Measurements from ENCODE around the gene NUDT5. TPM values are rescaled to one million over a fixed set of nuclear protein-coding genes. Genes with fewer than 3 reads are reported as not detected.
"Not testable (repeated sequence)": the region's sequence is repeated elsewhere in the genome, so short reads cannot be mapped to it uniquely, and the experiment has no call there.

The NUDT5 gene
- total and polyA plus RNA-seq, 2 experiments from 2014 or later = 33.2 to 107 TPM

DNA sequence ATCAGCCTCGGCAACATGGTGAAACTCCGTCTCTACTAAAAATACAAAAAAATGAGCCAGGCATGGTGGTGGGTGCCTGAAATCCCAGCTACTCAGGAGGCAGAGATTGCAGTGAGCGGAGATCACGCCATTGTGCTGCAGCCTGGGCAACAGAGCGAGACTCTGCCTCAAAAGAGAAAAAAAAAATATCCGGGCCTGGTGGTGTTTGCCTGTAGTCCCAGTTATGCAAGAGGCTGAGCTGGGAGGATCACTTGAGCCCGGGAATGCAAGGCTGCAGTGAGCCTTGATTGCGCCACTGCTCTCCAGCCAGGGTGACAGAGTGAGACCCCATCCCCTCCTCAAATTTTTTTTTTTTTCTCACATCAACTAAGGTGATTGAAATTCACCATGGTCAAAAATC is 43.1 kb upstream of the NUDT5 start:
- no peaks in the 10 kb centered on the region for H3K4me1 ChIP-seq (ENCODE audit: insufficient read depth)
- TF ChIP-seq EZH2phosphoT487 (IDR thresholded peaks at IDR 0.05; ENCODE audit: insufficient read depth, low read depth) (no peak), EZH2 (IDR thresholded peaks at IDR 0.05; ENCODE audit: insufficient read depth, poor library complexity, severe bottlenecking) (no peak)
- no peaks in the 10 kb centered on the region for H4K20me1 ChIP-seq (ENCODE audit: insufficient read depth)

DNA sequence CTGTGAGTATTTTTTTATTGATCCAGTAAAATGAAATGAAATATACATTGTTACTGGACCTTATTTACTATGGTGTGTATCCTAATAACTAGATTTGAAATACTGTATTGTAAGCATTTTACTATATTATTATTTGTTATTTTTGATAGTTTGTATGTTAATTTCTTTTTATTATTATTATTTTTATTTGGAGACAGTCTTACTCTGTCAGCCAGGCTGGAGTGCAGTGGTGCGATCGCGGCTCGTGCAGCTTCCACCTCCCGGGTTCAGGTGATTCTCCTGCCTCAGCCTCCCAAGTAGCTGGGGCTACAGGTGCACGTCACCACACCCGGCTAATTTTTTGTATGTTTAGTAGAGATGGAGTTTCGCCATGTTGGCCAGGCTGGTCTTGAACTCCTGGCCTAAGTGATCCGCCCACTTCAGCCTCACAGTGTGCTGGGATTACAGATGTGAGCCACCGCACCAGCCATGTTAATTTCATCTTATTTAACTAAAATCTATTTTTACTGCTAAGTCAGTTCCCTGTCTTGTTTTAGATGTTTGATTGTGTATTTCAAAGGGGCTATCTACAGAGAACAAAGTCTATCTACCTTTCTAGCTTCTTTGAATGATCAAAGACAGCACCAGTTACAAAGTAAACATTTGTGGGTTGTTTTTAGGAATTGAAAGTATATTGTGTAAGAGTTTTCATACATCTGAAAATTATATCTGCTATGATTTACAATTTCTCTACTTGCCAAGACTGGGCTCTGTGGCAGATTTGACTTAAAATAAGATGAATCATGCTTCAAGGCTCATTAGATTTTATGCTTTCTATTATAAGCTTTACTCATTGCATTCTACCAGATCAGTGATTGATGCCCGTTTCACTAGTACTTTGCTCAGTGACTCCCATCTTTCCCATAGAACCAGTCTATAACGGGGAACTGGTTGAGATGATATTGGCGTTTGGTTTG is 41.9 kb upstream of the NUDT5 start:
- TF ChIP-seq EZH2 (IDR thresholded peaks at IDR 0.05; ENCODE audit: insufficient read depth, poor library complexity, severe bottlenecking) (no peak), EZH2phosphoT487 (IDR thresholded peaks at IDR 0.05; ENCODE audit: insufficient read depth, low read depth) (no peak)
- Histone ChIP-seq H3F3A (ENCODE audit: insufficient read depth) (no peaks in the 10 kb centered on the region), H2AFZ (no peak overlapping the region), H3K79me2 (ENCODE audit: insufficient read depth) (peaks cover 11% of the 10 kb centered on the region; the same call in 1 of the 2 replicates), H3K27ac (no peak overlapping the region), H3K27me3 (replicated peaks; ENCODE audit: insufficient read depth) (no peaks in the 10 kb centered on the region), H3K4me3 (no peak overlapping the region), H3K9me3 (ENCODE audit: low read depth) (no peaks in the 10 kb centered on the region), H3K36me3 (ENCODE audit: low read depth) (peaks cover 45% of the 10 kb centered on the region), H3K4me2 (ENCODE audit: unreplicated experiment) (no peak overlapping the region), H3K9me2 (ENCODE audit: insufficient read depth) (no peaks in the 10 kb centered on the region), H4K20me1 (ENCODE audit: insufficient read depth) (no peaks in the 10 kb centered on the region), H3K4me1 (ENCODE audit: insufficient read depth) (no peaks in the 10 kb centered on the region), H3K9ac (no peak overlapping the region)
- 89 to 91% methylated on average over 13 of the region's 13 CpGs for WGBS, 2 experiments (ENCODE audit: low coverage in 1 of 2, low lambda C conversion rate in 2 of 2, missing lambda C conversion rate in 2 of 2)
- in situ Hi-C loops (cut with MboI) = no loop called here
- DNase-seq = no peak

More for the DNA sequence above, 43.1 kb upstream of the NUDT5 start:
- Histone ChIP-seq H2AFZ (no peak overlapping the region), H3F3A (ENCODE audit: insufficient read depth) (no peaks in the 10 kb centered on the region), H3K36me3 (ENCODE audit: low read depth) (peaks cover 41% of the 10 kb centered on the region), H3K9me2 (ENCODE audit: insufficient read depth) (no peaks in the 10 kb centered on the region), H3K9me3 (ENCODE audit: low read depth) (no peaks in the 10 kb centered on the region), H3K27me3 (replicated peaks; ENCODE audit: insufficient read depth) (no peaks in the 10 kb centered on the region), H3K4me3 (no peak overlapping the region), H3K27ac (no peak overlapping the region), H3K9ac (no peak overlapping the region), H3K79me2 (ENCODE audit: insufficient read depth) (peaks cover 11% of the 10 kb centered on the region; the same call in 1 of the 2 replicates), H3K4me2 (ENCODE audit: unreplicated experiment) (no peak overlapping the region)
- in situ Hi-C loops (cut with MboI) = no loop called here
- no peak for DNase-seq
- 96 to 99% methylated on average over 8 of the region's 8 CpGs for WGBS, 2 experiments (ENCODE audit: low coverage in 1 of 2, low lambda C conversion rate in 2 of 2, missing lambda C conversion rate in 2 of 2)

GRCh38 chr10:12235796-12236195 is 40.1 kb upstream of the NUDT5 start:
- no peak for DNase-seq
- Histone ChIP-seq H3K9ac (no peak overlapping the region), H3K79me2 (ENCODE audit: insufficient read depth) (no peaks in the 10 kb centered on the region; the same call in 1 of the 2 replicates), H3F3A (ENCODE audit: insufficient read depth) (no peaks in the 10 kb centered on the region), H4K20me1 (ENCODE audit: insufficient read depth) (no peaks in the 10 kb centered on the region), H3K9me3 (ENCODE audit: low read depth) (no peaks in the 10 kb centered on the region), H3K4me1 (ENCODE audit: insufficient read depth) (no peaks in the 10 kb centered on the region), H3K27ac (no peak overlapping the region), H3K4me3 (no peak overlapping the region), H3K27me3 (replicated peaks; ENCODE audit: insufficient read depth) (no peaks in the 10 kb centered on the region), H3K9me2 (ENCODE audit: insufficient read depth) (no peaks in the 10 kb centered on the region), H3K4me2 (ENCODE audit: unreplicated experiment) (no peak overlapping the region), H2AFZ (no peak overlapping the region), H3K36me3 (ENCODE audit: low read depth) (peaks cover 56% of the 10 kb centered on the region)
- in situ Hi-C loops (cut with MboI) = no loop called here
- WGBS, 2 experiments (ENCODE audit: low coverage in 1 of 2, low lambda C conversion rate in 2 of 2, missing lambda C conversion rate in 2 of 2) = 56% methylated on average over 4 of the region's 4 CpGs
- TF ChIP-seq EZH2 (IDR thresholded peaks at IDR 0.05; ENCODE audit: insufficient read depth, poor library complexity, severe bottlenecking) (no peak), EZH2phosphoT487 (IDR thresholded peaks at IDR 0.05; ENCODE audit: insufficient read depth, low read depth) (no peak)

- 83 to 85% methylated on average over 3 of the region's 3 CpGs for WGBS, 2 experiments (ENCODE audit: low coverage in 1 of 2, low lambda C conversion rate in 2 of 2, missing lambda C conversion rate in 2 of 2)
- Histone ChIP-seq H3K9ac (no peak overlapping the region), H3K36me3 (ENCODE audit: low read depth) (peaks cover 59% of the 10 kb centered on the region), H3K9me3 (ENCODE audit: low read depth) (no peaks in the 10 kb centered on the region), H3K4me1 (ENCODE audit: insufficient read depth) (no peaks in the 10 kb centered on the region), H3K27me3 (replicated peaks; ENCODE audit: insufficient read depth) (no peaks in the 10 kb centered on the region), H3K79me2 (ENCODE audit: insufficient read depth) (peaks cover 6% of the 10 kb centered on the region; the same call in 1 of the 2 replicates), H4K20me1 (ENCODE audit: insufficient read depth) (no peaks in the 10 kb centered on the region), H3K4me2 (ENCODE audit: unreplicated experiment) (no peak overlapping the region), H2AFZ (no peak overlapping the region), H3K9me2 (ENCODE audit: insufficient read depth) (no peaks in the 10 kb centered on the region), H3K4me3 (no peak overlapping the region), H3F3A (ENCODE audit: insufficient read depth) (no peaks in the 10 kb centered on the region), H3K27ac (no peak overlapping the region)
- no peak for DNase-seq
- in situ Hi-C loops (cut with MboI) = no loop called here
- TF ChIP-seq EZH2 (IDR thresholded peaks at IDR 0.05; ENCODE audit: insufficient read depth, poor library complexity, severe bottlenecking) = no peak
- TF ChIP-seq EZH2phosphoT487 (IDR thresholded peaks at IDR 0.05; ENCODE audit: insufficient read depth, low read depth) = no peak
Observed at GRCh38 chr10:12235116-12235694, 39.5 kb upstream of the NUDT5 start.

GRCh38 chr10:12234687-12235086 is 39.0 kb upstream of the NUDT5 start:
- H3K4me3 ChIP-seq; DNase-seq; H3K4me1 ChIP-seq (ENCODE audit: insufficient read depth); H3K27ac ChIP-seq; H3K9me2 ChIP-seq (ENCODE audit: insufficient read depth); H3K9me3 ChIP-seq (ENCODE audit: low read depth); H3K79me2 ChIP-seq (ENCODE audit: insufficient read depth); H2AFZ ChIP-seq; H3K4me2 ChIP-seq (ENCODE audit: unreplicated experiment); in situ Hi-C loops (cut with MboI); H4K20me1 ChIP-seq (ENCODE audit: insufficient read depth); H3K9ac ChIP-seq; H3K27me3 ChIP-seq (replicated peaks; ENCODE audit: insufficient read depth); H3F3A ChIP-seq (ENCODE audit: insufficient read depth): not testable (repeated sequence)
- peaks cover 62% of the 10 kb centered on the region for H3K36me3 ChIP-seq (ENCODE audit: low read depth)
- WGBS, 2 experiments (ENCODE audit: low coverage in 1 of 2, low lambda C conversion rate in 2 of 2, missing lambda C conversion rate in 2 of 2) = 93 to 96% methylated on average over 5 of the region's 5 CpGs

All from GM23248 (cell line).